H9 (cell line): Measurements from ENCODE around the gene GATA1. TPM values are rescaled to one million over a fixed set of nuclear protein-coding genes. Genes with fewer than 3 reads are reported as not detected.

ENCODE experiments used
- DNase-seq: peaks from one replicate; pipeline ENCODE4 v3.0.0-alpha.2; 2017
- H2AFZ ChIP-seq: one replicate; pipeline ENCODE4 v1.6.1; 2013; ENCODE audit warnings: mild to moderate bottlenecking, low read length, control low read depth, moderate library complexity
- H2AK5ac ChIP-seq: 2 replicates; pipeline ENCODE4 v1.6.1; 2013; ENCODE audit warnings: low read length, control low read depth, mixed read lengths; ENCODE audit not compliant: insufficient read length
- H2BK120ac ChIP-seq: one replicate; pipeline ENCODE4 v1.6.1; 2013; ENCODE audit warnings: low read depth, mild to moderate bottlenecking, low read length, control low read depth, inconsistent platforms; ENCODE audit not compliant: poor library complexity, severe bottlenecking
- H2BK12ac ChIP-seq: 2 replicates; pipeline ENCODE4 v1.6.1; 2013; ENCODE audit warnings: low read length, control low read depth, mixed read lengths, low read depth; ENCODE audit not compliant: insufficient read length
- H2BK15ac ChIP-seq: 2 replicates; pipeline ENCODE4 v1.6.1; 2013; ENCODE audit warnings: low read depth, low read length, control low read depth
- H2BK20ac ChIP-seq: one replicate; pipeline ENCODE4 v1.6.1; 2013; ENCODE audit warnings: low read depth, mild to moderate bottlenecking, low read length, control low read depth, inconsistent platforms; ENCODE audit not compliant: poor library complexity, severe bottlenecking
- H2BK5ac ChIP-seq: 2 replicates; pipeline ENCODE4 v1.6.1; 2013; ENCODE audit warnings: low read length, control low read depth, mixed read lengths; ENCODE audit not compliant: insufficient read length
- H3K14ac ChIP-seq: 2 replicates; pipeline ENCODE4 v1.6.1; 2013; ENCODE audit warnings: low read length, control low read depth; ENCODE audit not compliant: insufficient read depth
- H3K18ac ChIP-seq: 2 replicates; pipeline ENCODE4 v1.6.1; 2013; ENCODE audit warnings: low read depth, mild to moderate bottlenecking, mixed read lengths, low read length, control low read depth; ENCODE audit not compliant: insufficient read length
- H3K23ac ChIP-seq: 2 replicates; pipeline ENCODE4 v1.6.1; 2013; ENCODE audit warnings: low read length, control low read depth, mixed read lengths, low read depth; ENCODE audit not compliant: insufficient read length
- H3K23me2 ChIP-seq: 2 replicates; pipeline ENCODE4 v1.6.1; 2013; ENCODE audit warnings: low read depth, mild to moderate bottlenecking, mixed read lengths, low read length, control low read depth; ENCODE audit not compliant: insufficient read length, poor library complexity, severe bottlenecking
- H3K27ac ChIP-seq: 2 replicates; pipeline ENCODE4 v1.5.1; 2013; ENCODE audit warnings: low read length, control low read depth, mixed read lengths, low read depth; ENCODE audit not compliant: insufficient read length
- H3K27me3 ChIP-seq: 2 replicates; pipeline ENCODE4 v1.6.1; 2013; ENCODE audit warnings: low read length, control low read depth, inconsistent platforms; ENCODE audit not compliant: insufficient read depth
- H3K4ac ChIP-seq: 2 replicates; pipeline ENCODE4 v1.6.1; 2013; ENCODE audit warnings: low read depth, mild to moderate bottlenecking, control low read depth, inconsistent platforms, low read length, moderate library complexity
- H3K4me1 ChIP-seq: 2 replicates; pipeline ENCODE4 v1.6.1; 2013; ENCODE audit warnings: low read length, control low read depth, inconsistent platforms; ENCODE audit not compliant: insufficient read depth
- H3K4me2 ChIP-seq: 2 replicates; pipeline ENCODE4 v1.6.1; 2013; ENCODE audit warnings: low read length, control low read depth, mixed read lengths; ENCODE audit not compliant: insufficient read length, insufficient read depth
- H3K56ac ChIP-seq: 2 replicates; pipeline ENCODE4 v1.6.1; 2013; ENCODE audit warnings: low read depth, mild to moderate bottlenecking, mixed read lengths, low read length, control low read depth; ENCODE audit not compliant: insufficient read length
- H3K79me1 ChIP-seq: 2 replicates; pipeline ENCODE4 v1.6.1; 2013; ENCODE audit warnings: low read depth, mild to moderate bottlenecking, moderate library complexity, low read length, control low read depth, inconsistent platforms; ENCODE audit not compliant: insufficient read depth, poor library complexity, severe bottlenecking
- H3K79me2 ChIP-seq: 2 replicates; pipeline ENCODE4 v1.6.1; 2013; ENCODE audit warnings: low read length, control low read depth, inconsistent platforms; ENCODE audit not compliant: insufficient read depth
- H3K9ac ChIP-seq: 2 replicates; pipeline ENCODE4 v1.6.1; 2013; ENCODE audit warnings: low read length, control low read depth, mixed read lengths; ENCODE audit not compliant: insufficient read length; ENCODE audit errors: extremely low read depth
- H3K9me3 ChIP-seq: one replicate; pipeline ENCODE4 v1.6.1; 2013; ENCODE audit warnings: low read depth, low read length, inconsistent platforms; ENCODE audit not compliant: control insufficient read depth
- H3T11ph ChIP-seq: one replicate; pipeline ENCODE4 v1.6.1; 2013; ENCODE audit warnings: mild to moderate bottlenecking, low read length, control low read depth, inconsistent platforms
- H4K20me1 ChIP-seq: one replicate; pipeline ENCODE4 v1.6.1; 2013; ENCODE audit not compliant: control insufficient read depth, insufficient read length, insufficient read depth
- H4K5ac ChIP-seq: 2 replicates; pipeline ENCODE4 v1.6.1; 2013; ENCODE audit warnings: low read depth, mild to moderate bottlenecking, mixed read lengths, low read length, control low read depth; ENCODE audit not compliant: insufficient read length
- H4K8ac ChIP-seq: replicated peaks from 2 replicates; pipeline ENCODE4 v1.6.1; 2013; ENCODE audit warnings: low read length, control low read depth, mixed read lengths, low read depth; ENCODE audit not compliant: insufficient read length
- H4K91ac ChIP-seq: 2 replicates; pipeline ENCODE4 v1.6.1; 2013; ENCODE audit warnings: low read depth, mild to moderate bottlenecking, moderate library complexity, mixed read lengths, low read length, control low read depth; ENCODE audit not compliant: insufficient read length
- H3K27ac Mint-ChIP-seq, 3 experiments: 2 replicates in 2 of 3; 3 replicates in 1 of 3; pipeline ENCODE4 v1.8.0; 2020 to 2021; ENCODE audit warnings: mixed read lengths in 3 of 3, mild to moderate bottlenecking in 1 of 3, moderate library complexity in 1 of 3
- H3K27me3 Mint-ChIP-seq: 2 replicates; pipeline ENCODE4 v1.8.0; 2021; ENCODE audit warnings: low read depth, mild to moderate bottlenecking, moderate library complexity, mixed read lengths
- H3K36me3 Mint-ChIP-seq, 3 experiments: 2 replicates in 2 of 3; 3 replicates in 1 of 3; pipeline ENCODE4 v1.8.0; 2020 to 2021; ENCODE audit warnings: low read depth in 3 of 3, mixed read lengths in 3 of 3; ENCODE audit not compliant: insufficient read depth in 1 of 3
- H3K4me1 Mint-ChIP-seq, 2 experiments: 2 replicates each; pipeline ENCODE4 v1.8.0; 2020; ENCODE audit warnings: mixed read lengths in 2 of 2
- H3K4me3 Mint-ChIP-seq, 2 experiments: 2 replicates in 1 of 2; 3 replicates in 1 of 2; pipeline ENCODE4 v1.8.0; 2020 to 2021; ENCODE audit warnings: mild to moderate bottlenecking in 2 of 2, mixed read lengths in 2 of 2, moderate library complexity in 1 of 2
- H3K9me3 Mint-ChIP-seq, 2 experiments: 2 replicates in 1 of 2; 3 replicates in 1 of 2; pipeline ENCODE4 v1.8.0; 2020; ENCODE audit warnings: mild to moderate bottlenecking in 2 of 2, mixed read lengths in 2 of 2, moderate library complexity in 1 of 2
- WGBS: extraction: QIAGEN DNeasy Blood & Tissue Kit; methylation state at CpG from one replicate; pipeline ENCODE4 v1.1.7; 2013; ENCODE audit warnings: missing lambda C conversion rate, low lambda C conversion rate, mixed read lengths; ENCODE audit not compliant: insufficient read length; ENCODE audit errors: extremely low coverage; 5-methylcytosine and 5-hydroxymethylcytosine counted together
- total RNA-seq: library from RNA; stranded (reverse); gene quantifications from 2 replicates; pipeline ENCODE4 v1.2.1, GENCODE V29; 2021
- TF ChIP-seq, protein P1 (sequence below): fragments of 200-600 bp; sonication (generic); conservative IDR thresholded peaks from 3 replicates; pipeline ENCODE4 v1.8.0; 2021; ENCODE audit warnings: antibody characterized with exemption, mild to moderate bottlenecking

The GATA1 gene
- total RNA-seq, 1 experiment from 2014 or later = not detected

DNA sequence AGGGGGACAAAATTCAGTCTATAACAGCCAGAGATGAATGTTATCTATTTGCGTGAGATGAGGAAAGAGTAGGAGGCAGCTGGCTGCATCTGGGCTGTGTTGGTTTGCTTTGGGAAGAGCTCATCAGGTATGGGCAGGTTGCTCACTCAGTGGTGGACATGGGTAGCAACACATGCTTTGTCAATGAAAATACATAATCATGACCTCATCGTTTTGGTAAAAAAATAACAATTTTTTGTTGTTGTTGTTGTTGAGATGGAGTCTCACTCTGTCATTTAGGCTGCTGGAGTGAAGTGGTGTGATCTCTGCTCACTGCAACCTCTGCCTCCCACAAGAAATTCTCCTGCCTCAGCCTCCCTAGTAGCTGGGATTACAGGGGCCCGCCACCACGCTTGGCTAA lies 41.2 kb upstream of the GATA1 start:
- Histone ChIP-seq H3K4ac (no peak overlapping the region), H2AK5ac (no peak overlapping the region), H3K23ac (no peak overlapping the region), H2BK12ac (no peak overlapping the region), H2BK20ac (no peak overlapping the region), H4K20me1 (no peaks in the 10 kb centered on the region), H4K8ac (no peak overlapping the region), H2BK15ac (no peak overlapping the region), H2BK5ac (no peak overlapping the region), H4K5ac (no peak overlapping the region), H2AFZ (no peak overlapping the region), H3T11ph (no peak overlapping the region), H3K27ac (no peak overlapping the region), H3K4me2 (no peak overlapping the region), H3K27me3 (no peaks in the 10 kb centered on the region), H3K79me1 (no peaks in the 10 kb centered on the region), H3K56ac (no peak overlapping the region), H2BK120ac (no peak overlapping the region), H3K18ac (no peak overlapping the region), H3K9me3 (peaks cover 9% of the 10 kb centered on the region), H3K14ac (no peak overlapping the region), H3K23me2 (no peaks in the 10 kb centered on the region), H3K4me1 (no peaks in the 10 kb centered on the region), H3K9ac (no peak overlapping the region), H3K79me2 (no peaks in the 10 kb centered on the region), H4K91ac (no peak overlapping the region)
- no peak for DNase-seq
- no peak overlapping the region for H3K4me3 Mint-ChIP-seq
- WGBS = no CpG with 5 or more reads among the region's 4 CpGs
- H3K36me3 Mint-ChIP-seq = peaks cover 0 to 6% (median 0%) of the 10 kb centered on the region in 3 experiments; a peak in 3 of 7 replicates
- H3K4me1 Mint-ChIP-seq = no peaks in the 10 kb centered on the region
- H3K9me3 Mint-ChIP-seq = peaks cover 64 to 70% of the 10 kb centered on the region in 2 experiments
- TF ChIP-seq, protein P1, sequence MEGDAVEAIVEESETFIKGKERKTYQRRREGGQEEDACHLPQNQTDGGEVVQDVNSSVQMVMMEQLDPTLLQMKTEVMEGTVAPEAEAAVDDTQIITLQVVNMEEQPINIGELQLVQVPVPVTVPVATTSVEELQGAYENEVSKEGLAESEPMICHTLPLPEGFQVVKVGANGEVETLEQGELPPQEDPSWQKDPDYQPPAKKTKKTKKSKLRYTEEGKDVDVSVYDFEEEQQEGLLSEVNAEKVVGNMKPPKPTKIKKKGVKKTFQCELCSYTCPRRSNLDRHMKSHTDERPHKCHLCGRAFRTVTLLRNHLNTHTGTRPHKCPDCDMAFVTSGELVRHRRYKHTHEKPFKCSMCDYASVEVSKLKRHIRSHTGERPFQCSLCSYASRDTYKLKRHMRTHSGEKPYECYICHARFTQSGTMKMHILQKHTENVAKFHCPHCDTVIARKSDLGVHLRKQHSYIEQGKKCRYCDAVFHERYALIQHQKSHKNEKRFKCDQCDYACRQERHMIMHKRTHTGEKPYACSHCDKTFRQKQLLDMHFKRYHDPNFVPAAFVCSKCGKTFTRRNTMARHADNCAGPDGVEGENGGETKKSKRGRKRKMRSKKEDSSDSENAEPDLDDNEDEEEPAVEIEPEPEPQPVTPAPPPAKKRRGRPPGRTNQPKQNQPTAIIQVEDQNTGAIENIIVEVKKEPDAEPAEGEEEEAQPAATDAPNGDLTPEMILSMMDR = no peak
- no peak overlapping the region; a peak in 1 of 7 replicates for H3K27ac Mint-ChIP-seq
- peaks cover 3% of the 10 kb centered on the region for H3K27me3 Mint-ChIP-seq
